K562 (cell line): ENCODE measurements around the gene MLST8. TPM values are rescaled to one million over a fixed set of nuclear protein-coding genes. Genes with fewer than 3 reads are reported as not detected.
A peak's percentile ranks its signal among the peaks of the same experiment; 100 is the strongest.

Experiments used
- ILF3 ChIP-seq: fragments of 450-650 bp; IDR thresholded peaks from 2 replicates; pipeline ENCODE4 v1.6.1; 2018; ENCODE audit warnings: antibody characterized with exemption, mild to moderate bottlenecking, moderate library complexity, borderline replicate concordance
- MED1 ChIP-seq: sonication (generic); formaldehyde crosslinking; IDR thresholded peaks from 2 replicates; pipeline ENCODE4 v1.8.1; 2023; ENCODE audit warnings: missing genetic modification reagents, borderline replicate concordance
- MEF2A ChIP-seq: IDR thresholded peaks from 2 replicates; pipeline ENCODE4 v1.6.1; 2011; ENCODE audit warnings: low read depth, mild to moderate bottlenecking, low read length, moderate library complexity; ENCODE audit not compliant: control insufficient read depth
- NCOR1 ChIP-seq: fragments of 450-650 bp; IDR thresholded peaks from 2 replicates; pipeline ENCODE4 v1.6.1; 2016; ENCODE audit warnings: mild to moderate bottlenecking, moderate library complexity
- POLR2A ChIP-seq: fragments of 450-650 bp; conservative IDR thresholded peaks from 2 replicates; pipeline ENCODE4 v1.6.1; 2016
- POLR2G ChIP-seq: fragments of 200-400 bp; formaldehyde crosslinking; IDR thresholded peaks from 2 replicates; pipeline ENCODE4 v1.6.1; 2017; ENCODE audit warnings: low read depth, mild to moderate bottlenecking, antibody characterized with exemption, low read length, moderate library complexity
- SAP30 ChIP-seq: fragments of 200-600 bp; sonication (generic); IDR thresholded peaks from 2 replicates; pipeline ENCODE4 v1.6.1; 2012; ENCODE audit warnings: borderline replicate concordance, low read depth, mild to moderate bottlenecking, moderate library complexity, low read length, control low read depth, inconsistent platforms; ENCODE audit not compliant: insufficient read depth, poor library complexity, severe bottlenecking
- SUPT5H ChIP-seq: fragments of 450-650 bp; IDR thresholded peaks from 2 replicates; pipeline ENCODE4 v1.6.1; 2016
- ZEB2 ChIP-seq: fragments of 450-650 bp; IDR thresholded peaks from 2 replicates; pipeline ENCODE4 v1.6.1; 2016
- ZNF232 ChIP-seq: sonication (generic); formaldehyde crosslinking; IDR thresholded peaks from 2 replicates; pipeline ENCODE4 v1.8.0; 2022; ENCODE audit warnings: mild to moderate bottlenecking, missing genetic modification reagents
- polyA plus RNA-seq, 8 experiments: library from polyadenylated mRNA; depleted of rRNA in 4 of 8; stranded (reverse) in 5 of 8; unstranded in 3 of 8; fragments of >200 nt; fragmentation: Nextera tagmentation in 2 of 8; fragmentation: Illumina TruSeq in 1 of 8; extraction: Ambion mirVana in 2 of 8; extraction: Trizol in 1 of 8; gene quantifications; 2 replicates each; pipeline versions ENCODE4 v1.2.1 to v1.2.3, GENCODE V29; 2011 to 2014; ENCODE audit warnings: inconsistent platforms in 1 of 8, missing spikeins in 1 of 8
- total RNA-seq, 7 experiments: library from RNA; depleted of rRNA in 6 of 7; stranded (reverse); fragments of >200 nt in 6 of 7; fragmentation: Illumina TruSeq in 2 of 7; extraction: Trizol in 2 of 7; gene quantifications; 2 replicates each; pipeline versions ENCODE4 v1.2.1 to v1.2.3, GENCODE V29; 2011 to 2021; ENCODE audit warnings: low replicate concordance in 1 of 7
- TF ChIP-seq, protein P1 (sequence below), 2 experiments: fragments of 450-650 bp in 1 of 2; IDR thresholded peaks; 2 replicates each; pipeline ENCODE4 v1.6.1; 2011 to 2017; ENCODE audit warnings: low read depth in 2 of 2, antibody characterized with exemption in 1 of 2, borderline replicate concordance in 1 of 2, low read length in 1 of 2, mild to moderate bottlenecking in 1 of 2, mixed read lengths in 1 of 2; ENCODE audit not compliant: control insufficient read depth in 1 of 2
- TF ChIP-seq, protein P2 (sequence below): sonication (generic); formaldehyde crosslinking; IDR thresholded peaks from 2 replicates; pipeline ENCODE4 v1.5.0; 2020; ENCODE audit warnings: missing genetic modification reagents
- TF ChIP-seq, protein P3 (sequence below): fragments of 450-650 bp; IDR thresholded peaks from 2 replicates; pipeline ENCODE4 v1.7.1; 2018; ENCODE audit warnings: mild to moderate bottlenecking, low read depth; ENCODE audit not compliant: partially characterized antibody
- TF ChIP-seq, protein P4 (sequence below): sonication (generic); formaldehyde crosslinking; IDR thresholded peaks from 2 replicates; pipeline ENCODE4 v1.8.0; 2023; ENCODE audit warnings: mild to moderate bottlenecking, missing genetic modification reagents
- TF ChIP-seq, protein P5 (sequence below), 2 experiments: fragments of 450-650 bp; IDR thresholded peaks; 2 replicates each; pipeline ENCODE4 v1.6.1; 2016

The MLST8 gene
- total and polyA plus RNA-seq, 9 of the 15 experiments (the other 6 are each of a cell fraction or from before 2014, with no cell fraction given) = 1.5 to 116 (median 43.3) TPM

DNA sequence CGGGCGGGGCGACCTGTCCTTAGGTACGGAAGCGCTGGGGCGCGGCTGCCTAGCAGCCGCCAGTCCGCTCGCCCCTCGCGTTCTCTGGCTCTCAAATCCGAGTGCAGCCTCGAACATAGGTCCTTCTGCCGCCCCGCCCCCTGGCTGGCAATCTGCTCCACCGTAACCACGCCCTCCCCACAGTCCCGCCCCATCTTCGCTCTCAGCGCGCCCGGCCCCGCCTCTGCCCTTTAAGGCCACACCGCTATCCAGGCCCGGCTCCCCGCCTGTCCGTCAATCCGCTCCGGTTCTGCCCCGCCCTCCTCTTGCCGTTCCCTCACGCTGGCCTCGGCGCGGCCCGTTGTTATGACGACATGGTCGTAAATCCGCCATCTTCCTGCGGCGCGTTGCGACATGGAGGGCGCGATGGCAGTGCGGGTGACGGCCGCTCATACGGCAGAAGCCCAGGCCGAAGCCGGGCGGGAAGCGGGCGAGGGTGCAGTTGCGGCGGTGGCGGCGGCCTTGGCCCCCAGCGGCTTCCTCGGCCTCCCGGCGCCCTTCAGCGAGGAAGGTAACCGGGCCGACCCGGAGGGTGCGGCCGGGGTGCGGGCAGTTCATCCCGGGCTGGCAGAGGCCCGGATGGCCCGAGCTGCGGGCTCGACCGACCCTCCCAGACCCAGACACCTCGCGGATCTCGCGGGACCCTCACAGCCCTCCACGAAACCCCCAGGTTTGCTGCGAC is 18.1 kb downstream of the MLST8 start, which contains the start of gene E4F1 (continued):
- TF ChIP-seq, protein P1, sequence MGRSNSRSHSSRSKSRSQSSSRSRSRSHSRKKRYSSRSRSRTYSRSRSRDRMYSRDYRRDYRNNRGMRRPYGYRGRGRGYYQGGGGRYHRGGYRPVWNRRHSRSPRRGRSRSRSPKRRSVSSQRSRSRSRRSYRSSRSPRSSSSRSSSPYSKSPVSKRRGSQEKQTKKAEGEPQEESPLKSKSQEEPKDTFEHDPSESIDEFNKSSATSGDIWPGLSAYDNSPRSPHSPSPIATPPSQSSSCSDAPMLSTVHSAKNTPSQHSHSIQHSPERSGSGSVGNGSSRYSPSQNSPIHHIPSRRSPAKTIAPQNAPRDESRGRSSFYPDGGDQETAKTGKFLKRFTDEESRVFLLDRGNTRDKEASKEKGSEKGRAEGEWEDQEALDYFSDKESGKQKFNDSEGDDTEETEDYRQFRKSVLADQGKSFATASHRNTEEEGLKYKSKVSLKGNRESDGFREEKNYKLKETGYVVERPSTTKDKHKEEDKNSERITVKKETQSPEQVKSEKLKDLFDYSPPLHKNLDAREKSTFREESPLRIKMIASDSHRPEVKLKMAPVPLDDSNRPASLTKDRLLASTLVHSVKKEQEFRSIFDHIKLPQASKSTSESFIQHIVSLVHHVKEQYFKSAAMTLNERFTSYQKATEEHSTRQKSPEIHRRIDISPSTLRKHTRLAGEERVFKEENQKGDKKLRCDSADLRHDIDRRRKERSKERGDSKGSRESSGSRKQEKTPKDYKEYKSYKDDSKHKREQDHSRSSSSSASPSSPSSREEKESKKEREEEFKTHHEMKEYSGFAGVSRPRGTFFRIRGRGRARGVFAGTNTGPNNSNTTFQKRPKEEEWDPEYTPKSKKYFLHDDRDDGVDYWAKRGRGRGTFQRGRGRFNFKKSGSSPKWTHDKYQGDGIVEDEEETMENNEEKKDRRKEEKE (IDR thresholded peaks at IDR 0.05; ENCODE audit: borderline replicate concordance in 1 of 2, control insufficient read depth in 1 of 2, low read depth in 2 of 2, low read length in 1 of 2) = no peak
- TF ChIP-seq ZEB2 = no peak
- TF ChIP-seq MEF2A = no peak
- TF ChIP-seq MED1 = no peak
- TF ChIP-seq, protein P2, sequence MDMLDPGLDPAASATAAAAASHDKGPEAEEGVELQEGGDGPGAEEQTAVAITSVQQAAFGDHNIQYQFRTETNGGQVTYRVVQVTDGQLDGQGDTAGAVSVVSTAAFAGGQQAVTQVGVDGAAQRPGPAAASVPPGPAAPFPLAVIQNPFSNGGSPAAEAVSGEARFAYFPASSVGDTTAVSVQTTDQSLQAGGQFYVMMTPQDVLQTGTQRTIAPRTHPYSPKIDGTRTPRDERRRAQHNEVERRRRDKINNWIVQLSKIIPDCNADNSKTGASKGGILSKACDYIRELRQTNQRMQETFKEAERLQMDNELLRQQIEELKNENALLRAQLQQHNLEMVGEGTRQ = no peak
- peak; percentile 92 for TF ChIP-seq POLR2A
- TF ChIP-seq, protein P3, sequence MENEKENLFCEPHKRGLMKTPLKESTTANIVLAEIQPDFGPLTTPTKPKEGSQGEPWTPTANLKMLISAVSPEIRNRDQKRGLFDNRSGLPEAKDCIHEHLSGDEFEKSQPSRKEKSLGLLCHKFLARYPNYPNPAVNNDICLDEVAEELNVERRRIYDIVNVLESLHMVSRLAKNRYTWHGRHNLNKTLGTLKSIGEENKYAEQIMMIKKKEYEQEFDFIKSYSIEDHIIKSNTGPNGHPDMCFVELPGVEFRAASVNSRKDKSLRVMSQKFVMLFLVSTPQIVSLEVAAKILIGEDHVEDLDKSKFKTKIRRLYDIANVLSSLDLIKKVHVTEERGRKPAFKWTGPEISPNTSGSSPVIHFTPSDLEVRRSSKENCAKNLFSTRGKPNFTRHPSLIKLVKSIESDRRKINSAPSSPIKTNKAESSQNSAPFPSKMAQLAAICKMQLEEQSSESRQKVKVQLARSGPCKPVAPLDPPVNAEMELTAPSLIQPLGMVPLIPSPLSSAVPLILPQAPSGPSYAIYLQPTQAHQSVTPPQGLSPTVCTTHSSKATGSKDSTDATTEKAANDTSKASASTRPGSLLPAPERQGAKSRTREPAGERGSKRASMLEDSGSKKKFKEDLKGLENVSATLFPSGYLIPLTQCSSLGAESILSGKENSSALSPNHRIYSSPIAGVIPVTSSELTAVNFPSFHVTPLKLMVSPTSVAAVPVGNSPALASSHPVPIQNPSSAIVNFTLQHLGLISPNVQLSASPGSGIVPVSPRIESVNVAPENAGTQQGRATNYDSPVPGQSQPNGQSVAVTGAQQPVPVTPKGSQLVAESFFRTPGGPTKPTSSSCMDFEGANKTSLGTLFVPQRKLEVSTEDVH = peak; percentile 66
- TF ChIP-seq, protein P4, sequence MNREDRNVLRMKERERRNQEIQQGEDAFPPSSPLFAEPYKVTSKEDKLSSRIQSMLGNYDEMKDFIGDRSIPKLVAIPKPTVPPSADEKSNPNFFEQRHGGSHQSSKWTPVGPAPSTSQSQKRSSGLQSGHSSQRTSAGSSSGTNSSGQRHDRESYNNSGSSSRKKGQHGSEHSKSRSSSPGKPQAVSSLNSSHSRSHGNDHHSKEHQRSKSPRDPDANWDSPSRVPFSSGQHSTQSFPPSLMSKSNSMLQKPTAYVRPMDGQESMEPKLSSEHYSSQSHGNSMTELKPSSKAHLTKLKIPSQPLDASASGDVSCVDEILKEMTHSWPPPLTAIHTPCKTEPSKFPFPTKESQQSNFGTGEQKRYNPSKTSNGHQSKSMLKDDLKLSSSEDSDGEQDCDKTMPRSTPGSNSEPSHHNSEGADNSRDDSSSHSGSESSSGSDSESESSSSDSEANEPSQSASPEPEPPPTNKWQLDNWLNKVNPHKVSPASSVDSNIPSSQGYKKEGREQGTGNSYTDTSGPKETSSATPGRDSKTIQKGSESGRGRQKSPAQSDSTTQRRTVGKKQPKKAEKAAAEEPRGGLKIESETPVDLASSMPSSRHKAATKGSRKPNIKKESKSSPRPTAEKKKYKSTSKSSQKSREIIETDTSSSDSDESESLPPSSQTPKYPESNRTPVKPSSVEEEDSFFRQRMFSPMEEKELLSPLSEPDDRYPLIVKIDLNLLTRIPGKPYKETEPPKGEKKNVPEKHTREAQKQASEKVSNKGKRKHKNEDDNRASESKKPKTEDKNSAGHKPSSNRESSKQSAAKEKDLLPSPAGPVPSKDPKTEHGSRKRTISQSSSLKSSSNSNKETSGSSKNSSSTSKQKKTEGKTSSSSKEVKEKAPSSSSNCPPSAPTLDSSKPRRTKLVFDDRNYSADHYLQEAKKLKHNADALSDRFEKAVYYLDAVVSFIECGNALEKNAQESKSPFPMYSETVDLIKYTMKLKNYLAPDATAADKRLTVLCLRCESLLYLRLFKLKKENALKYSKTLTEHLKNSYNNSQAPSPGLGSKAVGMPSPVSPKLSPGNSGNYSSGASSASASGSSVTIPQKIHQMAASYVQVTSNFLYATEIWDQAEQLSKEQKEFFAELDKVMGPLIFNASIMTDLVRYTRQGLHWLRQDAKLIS (CRISPR knock-in tag) = peak; percentile 0; the same call in 1 of the 2 replicates
- TF ChIP-seq POLR2G = peak; percentile 97
- peak; percentile 93 for TF ChIP-seq SUPT5H
- TF ChIP-seq, protein P5, sequence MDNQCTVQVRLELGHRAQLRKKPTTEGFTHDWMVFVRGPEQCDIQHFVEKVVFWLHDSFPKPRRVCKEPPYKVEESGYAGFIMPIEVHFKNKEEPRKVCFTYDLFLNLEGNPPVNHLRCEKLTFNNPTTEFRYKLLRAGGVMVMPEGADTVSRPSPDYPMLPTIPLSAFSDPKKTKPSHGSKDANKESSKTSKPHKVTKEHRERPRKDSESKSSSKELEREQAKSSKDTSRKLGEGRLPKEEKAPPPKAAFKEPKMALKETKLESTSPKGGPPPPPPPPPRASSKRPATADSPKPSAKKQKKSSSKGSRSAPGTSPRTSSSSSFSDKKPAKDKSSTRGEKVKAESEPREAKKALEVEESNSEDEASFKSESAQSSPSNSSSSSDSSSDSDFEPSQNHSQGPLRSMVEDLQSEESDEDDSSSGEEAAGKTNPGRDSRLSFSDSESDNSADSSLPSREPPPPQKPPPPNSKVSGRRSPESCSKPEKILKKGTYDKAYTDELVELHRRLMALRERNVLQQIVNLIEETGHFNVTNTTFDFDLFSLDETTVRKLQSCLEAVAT (IDR thresholded peaks at IDR 0.05) = no peak
- no peak for TF ChIP-seq NCOR1
- TF ChIP-seq ILF3 = no peak
- peak; percentile 89 for TF ChIP-seq SAP30
- TF ChIP-seq ZNF232 = no peak
